Sigmoid colon (tissue), 4 donors: ENCODE data around the gene DDX23.

Experiments
- EP300 ChIP-seq, 4 donors: sonication (generic); formaldehyde crosslinking; IDR thresholded peaks; one replicate each; pipeline ENCODE4 v1.6.1; 2017; ENCODE audit warnings: antibody characterized with exemption in 4 of 4
- POLR2A ChIP-seq, 2 donors: fragments of 450-650 bp; IDR thresholded peaks; one replicate each; pipeline ENCODE4 v1.6.1; 2016; ENCODE audit warnings: antibody characterized with exemption in 2 of 2, mild to moderate bottlenecking in 2 of 2, moderate library complexity in 2 of 2
- POLR2AphosphoS5 ChIP-seq, 4 donors: sonication (generic); formaldehyde crosslinking; IDR thresholded peaks; one replicate each; pipeline ENCODE4 v1.6.1; 2017; ENCODE audit warnings: antibody characterized with exemption in 4 of 4
- TF ChIP-seq, protein P1 (sequence below), 4 experiments: fragments of 450-650 bp in 3 of 4; fragments of 200-600 bp in 1 of 4; IDR thresholded peaks; one replicate each; pipeline ENCODE4 v1.5.1; 2016 to 2019; ENCODE audit warnings: antibody characterized with exemption in 4 of 4, mild to moderate bottlenecking in 3 of 4, moderate library complexity in 2 of 4

DNA sequence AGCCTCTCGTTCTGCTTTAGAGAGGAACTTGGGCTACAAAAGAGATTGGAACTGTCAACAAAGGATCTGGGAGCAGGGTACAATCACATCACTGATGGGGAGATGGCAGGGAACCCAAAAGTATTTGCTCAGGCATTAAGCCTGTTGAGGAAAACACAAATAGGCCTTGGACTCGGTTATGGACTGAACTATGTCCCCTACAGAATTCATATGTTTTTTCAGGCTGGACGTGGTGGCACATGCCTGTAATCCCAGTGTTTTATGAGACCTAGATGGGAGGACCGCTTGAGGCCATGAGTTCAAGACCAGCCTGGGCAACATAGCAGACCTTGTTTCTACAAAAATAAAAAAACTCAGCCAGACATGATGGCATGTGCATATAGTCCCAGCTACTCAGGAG, 13.9 kb downstream of the DDX23 start:
- TF ChIP-seq, protein P1, sequence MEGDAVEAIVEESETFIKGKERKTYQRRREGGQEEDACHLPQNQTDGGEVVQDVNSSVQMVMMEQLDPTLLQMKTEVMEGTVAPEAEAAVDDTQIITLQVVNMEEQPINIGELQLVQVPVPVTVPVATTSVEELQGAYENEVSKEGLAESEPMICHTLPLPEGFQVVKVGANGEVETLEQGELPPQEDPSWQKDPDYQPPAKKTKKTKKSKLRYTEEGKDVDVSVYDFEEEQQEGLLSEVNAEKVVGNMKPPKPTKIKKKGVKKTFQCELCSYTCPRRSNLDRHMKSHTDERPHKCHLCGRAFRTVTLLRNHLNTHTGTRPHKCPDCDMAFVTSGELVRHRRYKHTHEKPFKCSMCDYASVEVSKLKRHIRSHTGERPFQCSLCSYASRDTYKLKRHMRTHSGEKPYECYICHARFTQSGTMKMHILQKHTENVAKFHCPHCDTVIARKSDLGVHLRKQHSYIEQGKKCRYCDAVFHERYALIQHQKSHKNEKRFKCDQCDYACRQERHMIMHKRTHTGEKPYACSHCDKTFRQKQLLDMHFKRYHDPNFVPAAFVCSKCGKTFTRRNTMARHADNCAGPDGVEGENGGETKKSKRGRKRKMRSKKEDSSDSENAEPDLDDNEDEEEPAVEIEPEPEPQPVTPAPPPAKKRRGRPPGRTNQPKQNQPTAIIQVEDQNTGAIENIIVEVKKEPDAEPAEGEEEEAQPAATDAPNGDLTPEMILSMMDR (IDR thresholded peaks at IDR 0.05) = no peak
- TF ChIP-seq POLR2A (IDR thresholded peaks at IDR 0.05) (no peak), POLR2AphosphoS5 (IDR thresholded peaks at IDR 0.05) (no peak), EP300 (IDR thresholded peaks at IDR 0.05) (no peak)
